SK-N-SH treated with all-trans-retinoic acid at 6 μM for 48 hours (cell line): ENCODE results near the gene VARS1.

ENCODE experiments used
- ATAC-seq: fragments of 200-7000 bp; cut with Tn5 transposase; 3 replicates; pipeline ENCODE4 v1.9.1; 2020; ENCODE audit warnings: mild to moderate bottlenecking, moderate library complexity
- ARNTL ChIP-seq: fragments of 450-650 bp; formaldehyde crosslinking; IDR thresholded peaks from 2 replicates; pipeline ENCODE4 v1.5.0; 2020; ENCODE audit warnings: low read depth, mild to moderate bottlenecking, moderate library complexity, borderline replicate concordance
- CREB5 ChIP-seq: fragments of 250-450 bp; sonication (Bioruptor Pico); IDR thresholded peaks from 2 replicates; pipeline ENCODE4 v1.5.1; 2020; ENCODE audit warnings: low read depth, mild to moderate bottlenecking, moderate library complexity
- CSRNP3 ChIP-seq: fragments of 250-450 bp; sonication (Bioruptor Pico); IDR thresholded peaks from 2 replicates; pipeline ENCODE4 v1.5.1; 2021; ENCODE audit warnings: mild to moderate bottlenecking, moderate library complexity
- GLIS3 ChIP-seq: fragments of 250-450 bp; sonication (Bioruptor Pico); IDR thresholded peaks from 2 replicates; pipeline ENCODE4 v1.5.0; 2020; ENCODE audit warnings: mild to moderate bottlenecking, moderate library complexity
- ISL1 ChIP-seq: fragments of 250-450 bp; sonication (Bioruptor Pico); IDR thresholded peaks from 2 replicates; pipeline ENCODE4 v2.1.2; 2022; ENCODE audit warnings: mild to moderate bottlenecking, moderate library complexity
- POU6F1 ChIP-seq: fragments of 250-450 bp; sonication (Bioruptor Pico); IDR thresholded peaks from 2 replicates; pipeline ENCODE4 v1.8.0; 2021; ENCODE audit warnings: low read depth, mild to moderate bottlenecking, moderate library complexity, borderline replicate concordance
- PPARA ChIP-seq: fragments of 250-450 bp; sonication (Bioruptor Pico); IDR thresholded peaks from 2 replicates; pipeline ENCODE4 v1.5.0; 2020; ENCODE audit warnings: mild to moderate bottlenecking, borderline replicate concordance
- RARB ChIP-seq: fragments of 250-450 bp; sonication (Bioruptor Pico); IDR thresholded peaks from 2 replicates; pipeline ENCODE4 v1.8.0; 2021; ENCODE audit warnings: mild to moderate bottlenecking, moderate library complexity
- SNAI2 ChIP-seq: fragments of 250-450 bp; sonication (Bioruptor Pico); IDR thresholded peaks from 2 replicates; pipeline ENCODE4 v1.5.0; 2020; ENCODE audit warnings: mild to moderate bottlenecking, moderate library complexity
- TCF4 ChIP-seq: fragments of 250-450 bp; sonication (Bioruptor Pico); IDR thresholded peaks from 2 replicates; pipeline ENCODE4 v1.8.0; 2021; ENCODE audit warnings: mild to moderate bottlenecking, moderate library complexity, borderline replicate concordance
- TOX ChIP-seq: fragments of 250-450 bp; sonication (Bioruptor Pico); IDR thresholded peaks from 2 replicates; pipeline ENCODE4 v1.8.0; 2021; ENCODE audit warnings: mild to moderate bottlenecking, moderate library complexity, borderline replicate concordance
- TSHZ2 ChIP-seq: fragments of 250-450 bp; sonication (Bioruptor Pico); IDR thresholded peaks from 2 replicates; pipeline ENCODE4 v1.5.0; 2020; ENCODE audit warnings: mild to moderate bottlenecking, moderate library complexity
- ZFP3 ChIP-seq: fragments of 250-450 bp; sonication (Bioruptor Pico); IDR thresholded peaks from 2 replicates; pipeline ENCODE4 v1.5.0; 2020; ENCODE audit warnings: mild to moderate bottlenecking, moderate library complexity
- ZFP30 ChIP-seq: fragments of 450-650 bp; formaldehyde crosslinking; IDR thresholded peaks from 2 replicates; pipeline ENCODE4 v1.5.0; 2022; ENCODE audit warnings: mild to moderate bottlenecking, moderate library complexity

The VARS1 gene

GRCh38 chr6:31769684-31770371 is 25.7 kb downstream of the VARS1 start (continued):
- TF ChIP-seq TSHZ2, result no peak

- no peak for ATAC-seq
Observed at GRCh38 chr6:31768363-31769257, 26.9 kb downstream of the VARS1 start.

GRCh38 chr6:31767096-31767645 is 28.4 kb downstream of the VARS1 start:
- no peak for ATAC-seq
- no peak for TF ChIP-seq GLIS3 (CRISPR knock-in tag)
- TF ChIP-seq ARNTL (CRISPR knock-in tag), result no peak
- TF ChIP-seq CSRNP3 (CRISPR knock-in tag), result no peak
- no peak for TF ChIP-seq ISL1 (CRISPR knock-in tag)
- TF ChIP-seq RARB (CRISPR knock-in tag), result no peak
- no peak for TF ChIP-seq POU6F1 (CRISPR knock-in tag)
- TF ChIP-seq CREB5 (CRISPR knock-in tag), result no peak
- no peak for TF ChIP-seq PPARA (CRISPR knock-in tag)
- TF ChIP-seq TCF4 (CRISPR knock-in tag), result no peak
- no peak for TF ChIP-seq SNAI2 (CRISPR knock-in tag)
- no peak for TF ChIP-seq ZFP30 (CRISPR knock-in tag)
- no peak for TF ChIP-seq ZFP3 (CRISPR knock-in tag)
- TF ChIP-seq TOX (CRISPR knock-in tag), result no peak

More at GRCh38 chr6:31768363-31769257, 26.9 kb downstream of the VARS1 start:
- TF ChIP-seq TSHZ2, result no peak
- TF ChIP-seq ISL1 (CRISPR knock-in tag), result no peak
- no peak for TF ChIP-seq RARB (CRISPR knock-in tag)
